WI38 (cell line): ENCODE data around the gene CHIT1.

Experiments used
- H3K4me3 ChIP-seq: 2 replicates; pipeline ENCODE4 v1.5.1; 2011; ENCODE audit warnings: low read depth, mild to moderate bottlenecking, control low read depth, low read length
- TF ChIP-seq, protein P1 (sequence below): IDR thresholded peaks from 2 replicates; pipeline ENCODE4 v1.5.1; 2012; ENCODE audit warnings: low read depth, mild to moderate bottlenecking, control low read depth, low read length

CHIT1 gene

GRCh38 chr1:203173566-203173965 is 55.9 kb downstream of the CHIT1 start:
- TF ChIP-seq, protein P1, sequence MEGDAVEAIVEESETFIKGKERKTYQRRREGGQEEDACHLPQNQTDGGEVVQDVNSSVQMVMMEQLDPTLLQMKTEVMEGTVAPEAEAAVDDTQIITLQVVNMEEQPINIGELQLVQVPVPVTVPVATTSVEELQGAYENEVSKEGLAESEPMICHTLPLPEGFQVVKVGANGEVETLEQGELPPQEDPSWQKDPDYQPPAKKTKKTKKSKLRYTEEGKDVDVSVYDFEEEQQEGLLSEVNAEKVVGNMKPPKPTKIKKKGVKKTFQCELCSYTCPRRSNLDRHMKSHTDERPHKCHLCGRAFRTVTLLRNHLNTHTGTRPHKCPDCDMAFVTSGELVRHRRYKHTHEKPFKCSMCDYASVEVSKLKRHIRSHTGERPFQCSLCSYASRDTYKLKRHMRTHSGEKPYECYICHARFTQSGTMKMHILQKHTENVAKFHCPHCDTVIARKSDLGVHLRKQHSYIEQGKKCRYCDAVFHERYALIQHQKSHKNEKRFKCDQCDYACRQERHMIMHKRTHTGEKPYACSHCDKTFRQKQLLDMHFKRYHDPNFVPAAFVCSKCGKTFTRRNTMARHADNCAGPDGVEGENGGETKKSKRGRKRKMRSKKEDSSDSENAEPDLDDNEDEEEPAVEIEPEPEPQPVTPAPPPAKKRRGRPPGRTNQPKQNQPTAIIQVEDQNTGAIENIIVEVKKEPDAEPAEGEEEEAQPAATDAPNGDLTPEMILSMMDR: no peak
- H3K4me3 ChIP-seq: no peak overlapping the region

DNA sequence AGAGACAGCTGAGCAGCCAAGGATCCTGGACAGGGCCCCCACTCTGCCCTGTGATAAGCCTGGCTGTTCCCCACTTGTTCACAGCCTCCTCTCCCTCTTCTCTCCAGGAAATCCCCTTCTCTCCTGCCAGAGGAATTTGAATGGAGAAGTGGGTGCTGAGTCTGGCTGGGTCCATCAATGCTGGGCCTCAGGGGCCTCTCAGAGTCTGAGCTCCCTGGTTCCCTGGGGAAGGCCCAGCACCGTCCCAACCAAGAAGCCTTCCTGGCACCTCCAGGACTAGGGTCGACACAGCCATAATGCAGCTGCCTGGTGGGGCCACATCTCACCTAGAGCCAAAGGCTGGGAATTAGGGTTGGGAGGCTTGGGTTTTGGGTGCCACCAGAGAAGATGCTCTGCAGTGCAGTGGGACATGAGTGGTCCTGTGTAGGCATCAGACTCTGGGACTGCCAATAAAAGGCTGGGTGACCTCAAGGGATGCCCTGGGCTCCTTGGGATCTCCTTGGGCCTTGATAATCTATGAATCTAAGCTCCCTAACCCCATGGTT is 56.4 kb downstream of the CHIT1 start:
- no peak overlapping the region for H3K4me3 ChIP-seq
- TF ChIP-seq, protein P1: no peak

- no peak overlapping the region for H3K4me3 ChIP-seq
- TF ChIP-seq, protein P1: peak; percentile 62
Observed at GRCh38 chr1:203172184-203173010, 57.1 kb downstream of the CHIT1 start.

DNA sequence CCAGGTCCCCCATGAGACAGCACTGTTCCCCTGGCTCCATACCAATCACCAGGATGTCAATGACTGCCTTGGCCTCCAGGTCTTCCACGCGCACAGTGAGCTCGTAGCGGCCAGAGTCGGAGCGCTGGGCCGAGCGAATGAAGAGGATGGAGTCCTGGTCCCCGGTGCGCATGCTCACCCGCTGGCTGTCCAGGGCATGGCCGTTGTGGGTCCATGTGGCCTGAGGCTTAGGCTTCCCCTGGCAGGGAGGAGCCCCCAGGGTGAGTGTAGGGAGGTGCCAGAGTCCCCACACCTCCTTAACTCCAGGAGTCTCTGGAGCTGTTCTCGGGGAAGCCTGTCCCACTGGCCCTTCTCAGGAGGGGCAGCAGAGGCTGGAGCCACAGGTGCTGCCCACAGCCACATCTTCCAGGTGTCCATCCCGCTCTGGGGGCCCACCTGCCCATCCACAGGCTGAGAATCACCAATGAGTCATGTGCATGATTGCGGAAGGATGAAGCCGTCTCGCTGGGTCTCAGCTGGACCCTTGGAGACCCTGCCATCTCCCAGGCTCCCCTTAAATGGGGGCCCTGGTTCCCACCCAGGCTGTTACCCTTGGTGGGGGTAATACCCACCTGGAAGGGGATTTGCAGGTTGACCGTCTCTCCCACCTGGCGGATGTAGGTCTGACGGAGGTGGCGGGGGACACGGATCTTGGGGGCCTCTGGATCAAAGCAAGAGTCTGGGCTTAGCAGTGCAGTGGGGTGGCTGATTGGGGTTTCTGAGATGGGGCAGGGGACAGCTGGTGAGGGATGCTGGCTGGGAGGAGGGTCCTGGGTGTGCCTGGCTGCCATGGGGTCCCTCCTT is 57.9 kb downstream of the CHIT1 start:
- no peak overlapping the region for H3K4me3 ChIP-seq
- TF ChIP-seq, protein P1: no peak

DNA sequence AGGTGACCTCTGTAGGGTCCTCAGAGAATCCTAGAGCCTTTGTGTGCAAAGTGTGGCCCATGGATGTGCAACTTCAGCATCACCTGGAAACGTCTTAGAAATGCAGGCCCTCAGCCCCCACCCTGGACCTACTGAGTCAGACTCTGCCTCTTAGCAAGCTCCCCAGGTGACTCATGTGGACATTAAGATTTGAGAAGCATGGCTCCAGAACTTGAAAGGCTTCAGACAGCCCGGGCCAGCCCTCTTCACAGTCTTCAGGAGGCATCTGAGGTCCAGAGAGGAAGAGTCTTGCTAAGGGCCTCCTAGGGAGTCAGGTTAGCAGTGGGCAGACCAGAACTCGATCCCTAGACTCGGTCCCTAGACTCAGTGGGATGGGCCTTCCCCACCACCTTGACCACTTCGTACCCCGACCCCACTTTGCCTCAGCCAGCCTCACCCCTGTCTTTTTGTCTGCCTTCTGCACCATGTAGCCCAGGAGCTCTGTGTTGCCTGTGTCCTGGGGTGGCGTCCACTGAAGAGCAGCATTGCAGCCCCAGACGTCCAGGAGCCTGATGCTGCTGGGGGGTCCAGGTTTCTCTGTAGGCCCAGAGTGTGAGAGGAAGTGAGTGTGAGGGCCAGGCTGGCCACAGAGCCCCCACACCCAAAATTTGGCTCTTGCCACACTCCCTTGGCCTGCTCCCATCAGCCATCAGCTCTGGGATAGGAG is 58.7 kb downstream of the CHIT1 start:
- TF ChIP-seq, protein P1: no peak
- no peak overlapping the region for H3K4me3 ChIP-seq

DNA sequence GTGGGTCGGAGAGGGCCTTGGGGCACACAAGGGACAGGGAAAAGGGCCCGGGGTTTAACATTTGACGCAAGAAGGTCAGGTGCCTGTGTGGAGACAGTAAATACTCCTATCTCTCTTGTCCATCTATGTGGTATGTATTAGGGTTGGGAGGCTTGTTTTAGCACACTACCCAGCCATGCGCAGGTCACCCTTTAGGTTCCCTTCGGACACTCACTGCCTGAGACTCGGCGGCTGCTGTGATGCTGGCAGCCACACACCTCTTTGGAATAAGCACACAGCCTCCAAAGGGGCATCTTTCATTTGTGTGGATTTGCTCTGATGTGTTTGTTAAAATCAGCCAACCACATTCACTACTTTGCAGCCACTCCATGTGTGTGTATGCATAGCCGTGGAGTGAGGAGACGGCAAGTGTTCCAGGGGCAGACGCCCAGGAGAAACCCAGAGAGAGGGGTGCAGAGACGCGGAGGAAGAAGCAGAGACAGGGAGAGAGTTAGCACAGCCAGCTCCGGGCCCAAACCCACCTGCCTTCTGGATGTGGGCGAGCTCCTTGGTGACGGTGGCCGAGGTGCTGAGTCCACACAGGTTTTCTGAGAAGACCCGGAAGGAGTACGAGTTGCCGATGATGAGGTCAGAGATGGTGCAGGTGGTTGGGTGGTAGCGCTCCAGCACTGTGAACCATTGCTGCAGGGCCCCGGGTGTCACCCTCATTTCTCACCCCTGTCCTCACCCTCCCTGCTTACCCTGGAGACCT is 59.5 kb downstream of the CHIT1 start:
- TF ChIP-seq, protein P1: no peak
- no peak overlapping the region for H3K4me3 ChIP-seq
